Measurements from ENCODE around the gene NOC2L.

Gene NOC2L

DNA sequence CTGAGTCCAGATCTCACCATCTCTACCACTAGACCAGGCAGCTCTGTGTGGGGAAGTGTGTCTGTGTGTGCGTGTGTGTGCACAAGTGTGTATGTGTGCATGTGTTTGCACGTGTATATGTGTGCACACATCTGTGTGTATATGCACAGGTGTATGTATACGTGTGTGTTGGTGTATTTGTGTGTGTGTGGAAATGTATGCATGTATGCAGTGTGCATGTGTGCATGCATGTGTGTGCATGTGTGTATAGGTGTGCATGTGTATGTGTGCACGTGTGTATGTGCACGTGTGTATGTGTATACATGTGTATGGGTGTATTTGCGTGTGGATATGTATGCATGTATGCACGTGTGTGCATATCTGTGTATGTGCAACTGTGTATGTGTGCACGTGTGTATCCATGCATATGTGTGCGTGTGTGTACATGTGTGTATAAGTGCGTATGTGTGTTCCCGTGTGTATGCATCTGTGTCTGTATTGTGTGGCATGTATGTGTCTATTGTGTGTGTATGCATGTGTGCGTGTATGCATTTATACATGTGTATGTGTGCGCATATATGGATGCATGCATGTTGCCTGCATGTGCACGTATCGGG, 10.3 kb upstream of the NOC2L start:
- H3K36me3 ChIP-seq (ENCODE audit: control insufficient read depth, insufficient read depth, low read length): no peaks in the 10 kb centered on the region
- no peak overlapping the region for H3K27ac ChIP-seq (ENCODE audit: low read depth, low read length)
- H3K9ac ChIP-seq (ENCODE audit: low read length): no peak overlapping the region
- H3K4me1 ChIP-seq (ENCODE audit: control insufficient read depth, insufficient read depth, low read length): no peaks in the 10 kb centered on the region
- no peak overlapping the region for H3K4me3 ChIP-seq (ENCODE audit: low read length)
- peaks cover 29% of the 10 kb centered on the region for H3K27me3 ChIP-seq (ENCODE audit: control insufficient read depth, insufficient read depth, low read length)

DNA sequence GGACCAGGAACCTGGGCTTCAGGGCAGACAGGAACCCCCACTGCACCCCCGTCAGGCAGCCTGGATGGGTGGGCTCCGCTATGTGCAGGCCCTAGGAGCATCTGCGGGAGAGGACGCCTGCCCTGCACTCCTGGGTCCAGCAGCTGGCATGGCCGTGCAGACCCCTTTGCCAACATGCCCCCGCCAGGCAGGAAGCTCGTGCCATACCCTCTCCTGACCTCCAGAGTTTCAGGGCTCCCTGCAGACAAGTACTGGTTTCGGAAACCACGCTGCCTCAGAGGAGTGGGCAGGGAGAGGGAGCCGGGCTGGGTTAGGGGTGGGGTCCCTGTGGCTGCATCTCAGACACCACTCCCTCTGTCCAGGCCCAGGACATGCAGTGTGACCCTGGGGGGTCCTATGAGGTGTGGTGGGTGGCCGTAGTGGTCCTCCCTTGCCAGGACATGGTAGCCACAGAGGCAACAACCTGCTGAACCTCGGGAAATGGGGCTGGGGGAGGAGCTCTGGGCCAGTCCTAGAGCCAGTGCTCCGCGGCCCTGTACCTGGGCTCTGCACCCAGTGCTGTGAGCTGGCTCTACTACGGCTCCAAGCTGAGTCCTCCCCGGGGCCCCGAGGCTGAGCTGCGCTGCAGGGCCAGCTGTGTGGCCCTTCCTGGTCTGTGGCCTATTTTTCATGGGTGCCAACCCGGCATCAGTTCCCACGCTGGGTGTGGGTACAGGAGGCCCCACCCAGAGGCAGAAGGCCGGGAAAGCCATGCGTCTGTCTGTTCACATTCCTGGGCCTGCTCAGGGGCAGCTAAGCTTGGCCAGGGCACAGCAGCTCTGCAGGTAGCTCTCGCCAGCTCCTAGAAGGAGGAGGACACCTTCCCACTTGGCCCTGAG, 8.6 kb upstream of the NOC2L start:
- Histone ChIP-seq H3K27ac (ENCODE audit: low read depth, low read length) (no peak overlapping the region), H3K4me1 (ENCODE audit: control insufficient read depth, insufficient read depth, low read length) (no peaks in the 10 kb centered on the region), H3K9ac (ENCODE audit: low read length) (no peak overlapping the region), H3K27me3 (ENCODE audit: control insufficient read depth, insufficient read depth, low read length) (peaks cover 23% of the 10 kb centered on the region), H3K36me3 (ENCODE audit: control insufficient read depth, insufficient read depth, low read length) (no peaks in the 10 kb centered on the region), H3K4me3 (ENCODE audit: low read length) (no peak overlapping the region)

DNA sequence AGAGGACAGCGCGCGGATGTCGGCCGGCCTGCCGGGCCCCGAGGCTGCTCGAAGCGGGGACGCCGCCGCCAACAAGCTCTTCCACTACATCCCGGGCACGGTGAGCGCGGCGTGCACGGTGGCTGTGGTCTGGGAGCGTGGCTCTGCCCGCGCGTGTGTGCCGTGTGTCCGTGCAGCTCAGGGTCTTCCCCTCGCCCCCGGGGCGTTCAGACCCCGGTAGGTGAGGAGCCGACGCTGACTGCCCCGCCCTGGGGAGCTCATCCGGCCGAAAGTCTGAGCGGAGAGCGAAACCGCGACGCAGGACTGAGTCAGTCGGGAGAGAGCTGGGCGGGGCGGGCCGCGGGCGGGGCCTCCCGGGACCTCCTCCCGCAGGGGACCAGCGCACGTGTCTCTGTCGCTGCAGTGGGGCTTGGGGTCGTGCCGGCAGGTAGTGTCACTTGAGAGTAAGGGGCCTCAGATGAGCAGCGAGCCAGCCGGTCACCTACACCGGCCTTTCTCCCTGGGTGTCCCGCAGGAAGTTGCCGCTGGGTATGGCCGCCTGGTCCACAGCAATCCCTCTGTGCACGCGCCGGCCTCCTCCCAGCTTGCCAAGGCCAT, 7.7 kb upstream of the NOC2L start:
- no peaks in the 10 kb centered on the region for H3K36me3 ChIP-seq (ENCODE audit: control insufficient read depth, insufficient read depth, low read length)
- no peak overlapping the region for H3K9ac ChIP-seq (ENCODE audit: low read length)
- H3K4me1 ChIP-seq (ENCODE audit: control insufficient read depth, insufficient read depth, low read length): no peaks in the 10 kb centered on the region
- peak overlapping the region; percentile 78 for H3K4me3 ChIP-seq (ENCODE audit: low read length)
- H3K27me3 ChIP-seq (ENCODE audit: control insufficient read depth, insufficient read depth, low read length): peaks cover 20% of the 10 kb centered on the region
- H3K27ac ChIP-seq (ENCODE audit: low read depth, low read length): no peak overlapping the region

DNA sequence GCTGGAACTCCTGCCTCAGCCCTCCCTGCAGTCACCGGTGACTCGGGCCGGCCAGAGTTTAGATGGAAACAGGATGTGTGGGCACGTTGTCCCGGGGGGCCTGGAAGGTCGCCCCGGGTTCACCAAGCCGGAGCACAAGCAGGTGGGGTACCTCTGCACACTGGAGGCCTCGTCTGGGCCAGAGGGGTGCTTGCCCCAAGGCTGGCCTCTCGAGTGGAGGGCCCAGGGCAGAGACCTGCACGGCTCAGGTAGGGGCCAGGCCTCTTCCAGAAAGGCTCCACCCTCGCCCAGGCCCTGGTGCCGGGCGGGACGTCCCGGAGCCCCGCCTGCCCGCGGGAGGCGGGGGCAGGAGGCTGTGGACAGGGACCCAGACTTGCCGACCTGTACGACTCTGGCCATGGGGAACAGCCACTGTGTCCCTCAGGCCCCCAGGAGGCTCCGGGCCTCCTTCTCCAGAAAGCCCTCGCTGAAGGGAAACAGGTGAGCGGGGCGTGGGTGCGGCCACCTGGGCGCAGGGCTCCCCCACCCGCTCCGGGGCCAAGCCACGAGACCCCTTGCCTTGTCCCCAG, 7.2 kb upstream of the NOC2L start, which contains the start of gene PLEKHN1:
TSS of gene PLEKHN1 (plus strand) at position 348 of the 569 bp plus-strand sequence. CDS start at position 398, 50 bp downstream.
- Histone ChIP-seq H3K27ac (ENCODE audit: low read depth, low read length) (no peak within 1 kb of the TSS), H3K36me3 (ENCODE audit: control insufficient read depth, insufficient read depth, low read length) (no peaks in the 10 kb centered on the region), H3K4me3 (ENCODE audit: low read length) (peak within 1 kb of the TSS; percentile 78), H3K4me1 (ENCODE audit: control insufficient read depth, insufficient read depth, low read length) (no peaks in the 10 kb centered on the region), H3K9ac (ENCODE audit: low read length) (no peak within 1 kb of the TSS), H3K27me3 (ENCODE audit: control insufficient read depth, insufficient read depth, low read length) (peaks cover 20% of the 10 kb centered on the region)

DNA sequence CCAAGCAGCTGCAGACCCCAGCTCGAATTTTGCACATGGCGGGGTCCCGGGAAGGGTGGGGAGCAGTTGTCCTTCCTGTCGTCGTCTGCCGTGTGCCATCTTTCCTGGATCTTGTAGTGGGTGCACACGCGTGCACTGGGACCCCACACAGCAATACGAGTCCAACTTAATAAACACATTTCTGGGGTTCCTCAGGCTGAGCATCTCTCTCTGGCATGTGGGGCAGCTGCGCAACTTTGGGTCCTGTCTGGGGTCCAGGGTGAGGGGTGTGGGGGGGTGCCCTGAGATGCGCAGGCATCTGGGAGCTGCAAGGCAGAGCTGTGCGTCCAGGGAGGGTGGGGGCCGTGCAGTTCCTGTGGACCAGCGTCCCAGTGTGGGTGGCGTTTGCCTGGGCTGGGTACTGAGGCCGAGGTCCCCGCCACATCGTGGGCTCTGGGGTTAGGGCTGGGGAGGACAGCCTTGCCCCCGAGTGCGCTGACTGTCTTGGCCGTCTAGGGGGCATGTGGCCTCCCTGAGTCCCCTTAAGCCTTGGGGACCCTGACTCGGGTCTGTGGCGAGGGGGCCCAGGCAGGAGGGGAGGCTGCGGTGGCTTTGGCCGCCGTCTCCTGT, 6.6 kb upstream of the NOC2L start:
- Histone ChIP-seq H3K27ac (ENCODE audit: low read depth, low read length) (no peak overlapping the region), H3K4me3 (ENCODE audit: low read length) (no peak overlapping the region), H3K4me1 (ENCODE audit: control insufficient read depth, insufficient read depth, low read length) (no peaks in the 10 kb centered on the region)

DNA sequence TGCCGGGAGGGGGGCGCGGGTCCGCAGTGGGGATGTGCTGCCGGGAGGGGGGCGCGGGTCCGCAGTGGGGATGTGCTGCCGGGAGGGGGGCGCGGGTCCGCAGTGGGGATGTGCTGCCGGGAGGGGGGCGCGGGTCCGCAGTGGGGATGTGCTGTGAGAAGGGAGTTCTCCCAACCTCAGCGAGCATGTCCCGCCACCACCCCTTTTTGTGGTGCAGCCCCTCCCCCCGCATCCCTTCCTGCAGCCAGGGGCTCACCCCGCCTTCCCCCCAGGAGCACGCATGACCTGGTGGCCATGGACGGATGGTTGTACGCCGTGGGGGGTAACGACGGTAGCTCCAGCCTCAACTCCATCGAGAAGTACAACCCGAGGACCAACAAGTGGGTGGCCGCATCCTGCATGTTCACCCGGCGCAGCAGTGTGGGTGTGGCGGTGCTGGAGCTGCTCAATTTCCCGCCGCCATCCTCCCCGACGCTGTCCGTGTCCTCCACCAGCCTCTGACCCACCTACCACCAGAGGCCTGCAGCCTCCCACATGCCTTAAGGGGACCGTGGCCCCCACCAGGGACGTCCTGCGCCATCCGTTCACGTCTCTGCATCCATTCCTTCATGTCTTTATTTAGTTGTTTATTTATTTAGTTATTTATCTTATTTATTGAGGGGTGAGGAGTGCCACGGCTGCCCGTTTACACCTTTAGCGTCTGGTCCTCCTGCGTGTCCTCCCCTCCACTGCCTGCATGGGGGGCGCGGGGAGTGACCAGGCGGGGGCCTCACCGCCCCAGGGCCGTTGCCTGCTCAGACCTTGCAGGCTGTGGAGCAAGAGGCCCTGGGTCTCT, 5.9 kb upstream of the NOC2L start:
- Histone ChIP-seq H3K36me3 (ENCODE audit: control insufficient read depth, insufficient read depth, low read length) (no peaks in the 10 kb centered on the region), H3K27me3 (ENCODE audit: control insufficient read depth, insufficient read depth, low read length) (peaks cover 11% of the 10 kb centered on the region), H3K4me3 (ENCODE audit: low read length) (no peak overlapping the region), H3K9ac (ENCODE audit: low read length) (no peak overlapping the region), H3K4me1 (ENCODE audit: control insufficient read depth, insufficient read depth, low read length) (no peaks in the 10 kb centered on the region), H3K27ac (ENCODE audit: low read depth, low read length) (no peak overlapping the region)

More for the DNA sequence above, 6.6 kb upstream of the NOC2L start:
- no peaks in the 10 kb centered on the region for H3K36me3 ChIP-seq (ENCODE audit: control insufficient read depth, insufficient read depth, low read length)
- H3K9ac ChIP-seq (ENCODE audit: low read length): no peak overlapping the region
- peaks cover 17% of the 10 kb centered on the region for H3K27me3 ChIP-seq (ENCODE audit: control insufficient read depth, insufficient read depth, low read length)

DNA sequence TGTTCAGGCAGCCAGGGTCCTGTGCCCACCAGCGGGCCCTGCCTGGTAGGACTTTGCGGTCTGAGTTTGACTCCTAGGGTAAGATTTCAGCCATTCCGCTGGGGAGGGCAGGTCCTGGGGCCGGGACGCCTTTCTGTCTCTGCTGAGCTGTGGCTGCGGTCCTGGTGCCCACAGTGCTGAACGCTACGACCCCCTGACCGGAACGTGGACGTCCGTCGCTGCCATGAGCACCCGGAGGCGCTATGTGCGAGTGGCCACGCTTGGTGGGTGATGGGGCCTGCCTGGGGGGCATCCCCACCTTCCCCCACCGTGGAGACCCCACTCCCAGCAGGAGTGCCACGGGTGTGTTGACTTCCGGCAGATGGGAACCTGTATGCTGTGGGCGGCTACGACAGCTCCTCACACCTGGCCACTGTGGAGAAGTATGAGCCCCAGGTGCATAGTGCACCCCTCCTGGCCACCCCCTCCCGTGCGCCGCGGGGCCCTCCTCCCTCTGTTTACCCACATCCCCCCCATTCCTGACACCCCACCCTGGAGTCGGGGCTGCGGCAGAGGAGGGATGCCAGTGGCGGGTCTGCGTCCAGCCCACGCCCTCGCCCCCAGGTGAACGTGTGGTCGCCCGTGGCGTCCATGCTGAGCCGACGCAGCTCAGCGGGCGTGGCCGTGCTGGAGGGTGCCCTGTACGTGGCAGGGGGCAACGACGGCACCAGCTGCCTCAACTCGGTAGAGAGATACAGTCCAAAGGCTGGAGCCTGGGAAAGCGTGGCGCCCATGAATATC, 4.9 kb upstream of the NOC2L start:
- H3K4me3 ChIP-seq (ENCODE audit: low read length): no peak overlapping the region
- H3K27ac ChIP-seq (ENCODE audit: low read depth, low read length): no peak overlapping the region
- H3K36me3 ChIP-seq (ENCODE audit: control insufficient read depth, insufficient read depth, low read length): no peaks in the 10 kb centered on the region
- H3K9ac ChIP-seq (ENCODE audit: low read length): no peak overlapping the region
- H3K4me1 ChIP-seq (ENCODE audit: control insufficient read depth, insufficient read depth, low read length): no peaks in the 10 kb centered on the region
- peaks cover 8% of the 10 kb centered on the region for H3K27me3 ChIP-seq (ENCODE audit: control insufficient read depth, insufficient read depth, low read length)

DNA sequence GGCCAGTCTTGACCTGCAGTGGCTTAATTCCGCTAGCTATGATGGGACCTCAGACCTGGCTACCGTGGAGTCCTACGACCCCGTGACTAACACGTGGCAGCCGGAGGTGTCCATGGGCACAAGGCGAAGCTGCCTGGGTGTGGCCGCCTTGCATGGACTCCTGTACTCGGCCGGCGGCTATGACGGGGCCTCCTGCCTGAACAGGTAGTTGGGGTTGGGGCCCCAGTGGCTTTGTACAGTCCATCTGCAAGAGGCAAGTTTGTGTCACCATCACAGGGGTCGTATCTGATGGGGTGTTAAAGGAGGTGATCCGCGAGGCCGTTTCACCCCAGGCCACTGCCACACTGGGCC, 4.2 kb upstream of the NOC2L start:
- Histone ChIP-seq H3K4me1 (ENCODE audit: control insufficient read depth, insufficient read depth, low read length) (no peaks in the 10 kb centered on the region), H3K9ac (ENCODE audit: low read length) (no peak overlapping the region), H3K27ac (ENCODE audit: low read depth, low read length) (no peak overlapping the region), H3K27me3 (ENCODE audit: control insufficient read depth, insufficient read depth, low read length) (peaks cover 7% of the 10 kb centered on the region), H3K4me3 (ENCODE audit: low read length) (no peak overlapping the region), H3K36me3 (ENCODE audit: control insufficient read depth, insufficient read depth, low read length) (no peaks in the 10 kb centered on the region)

DNA sequence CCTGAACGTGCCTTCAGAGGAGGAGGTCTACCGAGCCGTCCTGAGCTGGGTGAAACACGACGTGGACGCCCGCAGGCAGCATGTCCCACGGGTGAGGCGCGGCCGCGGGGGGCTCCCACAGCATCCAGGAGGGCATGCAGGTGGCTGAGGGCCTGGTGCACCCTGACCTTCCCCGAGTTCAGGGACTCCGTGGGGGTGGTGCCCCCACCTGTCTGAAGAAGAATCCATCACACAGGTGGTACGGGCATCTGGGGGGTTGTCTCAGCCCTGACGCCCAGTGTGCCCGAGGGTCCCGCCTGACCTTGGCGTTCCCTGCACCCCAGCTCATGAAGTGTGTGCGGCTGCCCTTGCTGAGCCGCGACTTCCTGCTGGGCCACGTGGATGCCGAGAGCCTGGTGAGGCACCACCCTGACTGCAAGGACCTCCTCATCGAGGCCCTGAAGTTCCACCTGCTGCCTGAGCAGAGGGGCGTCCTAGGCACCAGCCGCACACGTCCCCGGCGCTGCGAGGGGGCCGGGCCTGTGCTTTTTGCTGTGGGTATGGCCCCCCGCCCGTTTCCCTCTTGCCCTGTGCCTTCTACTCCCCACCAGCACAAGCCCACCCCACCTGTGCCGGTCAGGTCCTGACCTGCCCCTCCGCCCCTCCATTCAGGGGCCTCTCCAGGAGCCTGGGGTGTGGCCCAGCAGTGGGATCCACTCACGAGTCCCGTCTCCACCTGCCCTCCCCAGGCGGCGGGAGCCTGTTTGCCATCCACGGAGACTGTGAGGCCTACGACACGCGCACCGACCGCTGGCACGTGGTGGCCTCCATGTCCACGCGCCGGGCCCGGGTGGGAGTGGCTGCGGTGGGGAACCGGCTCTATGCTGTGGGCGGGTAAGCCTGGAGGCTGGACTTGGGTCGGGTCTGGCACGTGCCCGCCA, 3.6 kb upstream of the NOC2L start:
- peaks cover 2% of the 10 kb centered on the region for H3K4me1 ChIP-seq (ENCODE audit: control insufficient read depth, insufficient read depth, low read length)

DNA sequence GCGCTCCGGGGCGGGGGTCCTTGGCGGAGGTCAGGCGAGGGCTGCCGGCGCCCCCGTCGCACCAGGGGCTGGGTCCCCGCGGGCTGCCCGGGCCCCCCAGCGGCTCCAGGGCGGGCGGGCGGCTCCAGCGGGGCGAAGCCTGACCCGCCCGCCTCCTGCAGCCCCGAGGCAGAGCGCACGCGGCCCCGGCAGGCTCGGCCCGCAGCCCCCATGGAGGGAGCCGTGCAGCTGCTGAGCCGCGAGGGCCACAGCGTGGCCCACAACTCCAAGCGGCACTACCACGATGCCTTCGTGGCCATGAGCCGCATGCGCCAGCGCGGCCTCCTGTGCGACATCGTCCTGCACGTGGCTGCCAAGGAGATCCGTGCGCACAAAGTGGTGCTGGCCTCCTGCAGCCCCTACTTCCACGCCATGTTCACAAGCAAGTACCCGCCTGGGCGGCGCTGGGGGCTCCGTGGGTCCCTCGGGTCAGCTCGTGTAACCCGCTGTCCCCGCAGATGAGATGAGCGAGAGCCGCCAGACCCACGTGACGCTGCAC, 2.1 kb upstream of the NOC2L start:
- H3K27me3 ChIP-seq (ENCODE audit: control insufficient read depth, insufficient read depth, low read length): no peaks in the 10 kb centered on the region
- H3K36me3 ChIP-seq (ENCODE audit: control insufficient read depth, insufficient read depth, low read length): peaks cover 4% of the 10 kb centered on the region
- H3K4me1 ChIP-seq (ENCODE audit: control insufficient read depth, insufficient read depth, low read length): peaks cover 4% of the 10 kb centered on the region
- no peak overlapping the region for H3K27ac ChIP-seq (ENCODE audit: low read depth, low read length)
- H3K4me3 ChIP-seq (ENCODE audit: low read length): peak overlapping the region; percentile 58
- H3K9ac ChIP-seq (ENCODE audit: low read length): no peak overlapping the region

More for the DNA sequence above, 3.6 kb upstream of the NOC2L start:
- H3K27me3 ChIP-seq (ENCODE audit: control insufficient read depth, insufficient read depth, low read length): peaks cover 1% of the 10 kb centered on the region
- H3K27ac ChIP-seq (ENCODE audit: low read depth, low read length): no peak overlapping the region
- no peaks in the 10 kb centered on the region for H3K36me3 ChIP-seq (ENCODE audit: control insufficient read depth, insufficient read depth, low read length)
- H3K9ac ChIP-seq (ENCODE audit: low read length): no peak overlapping the region
- no peak overlapping the region for H3K4me3 ChIP-seq (ENCODE audit: low read length)

Measured in rectal smooth muscle tissue (tissue), 1 donor.